ENCODE results near the gene SDR42E2. TPM values are rescaled to one million over a fixed set of nuclear protein-coding genes. Genes with fewer than 3 reads are reported as not detected.
"Not testable (repeated sequence)": the region's sequence is repeated elsewhere in the genome, so short reads cannot be mapped to it uniquely, and the experiment has no call there.

The SDR42E2 gene
- total and polyA plus RNA-seq, 8 donors = 0.10 to 0.34 (median 0.21) TPM; not detected in 1

- intact Hi-C loops (cut with DNase I) = no loop called here
- TF ChIP-seq CTCF (IDR thresholded peaks at IDR 0.05) = no peak
- DNase-seq = no peak
- no peak for ATAC-seq
- no peak overlapping the region for H3K4me3 ChIP-seq
- no peaks in the 10 kb centered on the region for H3K27me3 ChIP-seq
- H3K27ac ChIP-seq = no peak overlapping the region
- peaks cover 0 to 32% of the 10 kb centered on the region in 2 donors for H3K4me1 ChIP-seq
- no peaks in the 10 kb centered on the region for H3K9me3 ChIP-seq
- peaks cover 0 to 10% of the 10 kb centered on the region in 2 donors for H3K36me3 ChIP-seq
Observed at GRCh38 chr16:22213801-22214200, 51.5 kb downstream of the SDR42E2 start.

GRCh38 chr16:22214402-22214801, 52.1 kb downstream of the SDR42E2 start:
- H3K4me3 ChIP-seq = no peak overlapping the region
- H3K27me3 ChIP-seq = no peaks in the 10 kb centered on the region
- peaks cover 0 to 28% of the 10 kb centered on the region in 2 donors for H3K4me1 ChIP-seq
- TF ChIP-seq CTCF (IDR thresholded peaks at IDR 0.05) = no peak
- intact Hi-C loops (cut with DNase I) = no loop called here
- H3K27ac ChIP-seq = no peak overlapping the region
- peaks cover 0 to 10% of the 10 kb centered on the region in 2 donors for H3K36me3 ChIP-seq
- DNase-seq (no peak), ATAC-seq (no peak)
- H3K9me3 ChIP-seq = no peaks in the 10 kb centered on the region

DNA sequence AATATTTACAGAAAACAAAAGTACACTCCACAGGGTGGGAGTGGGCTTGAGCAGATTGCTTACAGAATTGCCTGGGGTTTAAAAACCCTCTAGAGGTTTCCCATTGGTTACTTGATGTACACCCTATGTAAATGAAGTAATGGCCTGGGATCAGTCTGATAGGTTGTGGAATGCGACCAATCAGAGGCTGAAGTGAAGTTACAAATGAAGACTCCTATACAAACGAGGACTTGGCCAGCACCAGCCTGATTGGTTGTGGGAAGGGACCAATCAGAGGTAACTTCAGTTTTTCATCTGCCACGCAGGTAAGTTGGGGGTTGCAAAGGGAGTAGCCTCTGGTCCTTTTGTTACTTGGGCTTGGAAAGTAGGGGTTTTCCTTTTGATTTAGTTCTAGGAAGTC, 52.6 kb downstream of the SDR42E2 start:
- Histone ChIP-seq H3K27ac (no peak overlapping the region), H3K36me3 (peaks cover 0 to 10% of the 10 kb centered on the region in 2 donors), H3K9me3 (no peaks in the 10 kb centered on the region), H3K27me3 (no peaks in the 10 kb centered on the region), H3K4me3 (no peak overlapping the region), H3K4me1 (peaks cover 0 to 26% of the 10 kb centered on the region in 2 donors)
- no peak for TF ChIP-seq CTCF (IDR thresholded peaks at IDR 0.05)
- ATAC-seq (no peak), DNase-seq (no peak)
- intact Hi-C loops (cut with DNase I) = no loop called here

- DNase-seq (no peak), ATAC-seq (peak; percentile 21)
- H3K4me1 ChIP-seq = peaks cover 0 to 18% of the 10 kb centered on the region in 2 donors
- TF ChIP-seq CTCF (IDR thresholded peaks at IDR 0.05) = no peak
- peaks cover 0 to 10% of the 10 kb centered on the region in 2 donors for H3K36me3 ChIP-seq
- intact Hi-C loops (cut with DNase I) = no loop called here
- no peaks in the 10 kb centered on the region for H3K27me3 ChIP-seq
- H3K4me3 ChIP-seq = no peak overlapping the region
- H3K27ac ChIP-seq = peak overlapping the region in 1 of 2 donors; percentile 18
- no peaks in the 10 kb centered on the region for H3K9me3 ChIP-seq
Observed at GRCh38 chr16:22216191-22216831, 54.0 kb downstream of the SDR42E2 start.

DNA sequence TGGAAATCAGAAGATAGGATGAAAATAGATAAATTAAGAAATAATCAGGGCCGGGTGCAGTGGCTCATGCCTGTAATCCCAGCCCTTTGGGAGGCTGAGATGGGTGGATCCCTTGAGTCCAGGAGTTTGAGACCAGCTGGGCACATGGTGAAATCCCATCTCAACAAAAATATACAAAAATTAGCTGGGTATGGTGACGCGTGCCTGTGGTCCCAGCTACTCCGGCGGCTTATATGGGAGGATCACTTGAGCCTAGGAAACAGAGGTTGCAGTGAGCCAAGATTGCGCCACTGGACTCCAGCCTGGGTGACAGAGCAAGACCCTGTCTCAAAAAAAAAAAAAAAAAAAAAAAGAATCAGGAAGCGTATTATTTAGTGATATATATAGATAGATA, 54.5 kb downstream of the SDR42E2 start:
- ATAC-seq; H3K9me3 ChIP-seq; H3K4me3 ChIP-seq; H3K36me3 ChIP-seq; H3K27me3 ChIP-seq; intact Hi-C loops (cut with DNase I); DNase-seq: not testable (repeated sequence)
- H3K4me1 ChIP-seq = peaks cover 0 to 18% of the 10 kb centered on the region in 2 donors
- H3K27ac ChIP-seq = peak overlapping the region in 1 of 2 donors; percentile 18

All from left lung (tissue), 10 donors.